HG02840 (cell line): Measurements from ENCODE around the gene RBM4B.

Experiments used
- ATAC-seq: cut with Tn5 transposase; IDR thresholded peaks from one replicate; pipeline ENCODE4 v1.9.1; 2021; ENCODE audit warnings: mild to moderate bottlenecking, moderate library complexity, moderate number of reproducible peaks; ENCODE audit not compliant: unreplicated experiment, low FRiP score

Gene RBM4B

DNA sequence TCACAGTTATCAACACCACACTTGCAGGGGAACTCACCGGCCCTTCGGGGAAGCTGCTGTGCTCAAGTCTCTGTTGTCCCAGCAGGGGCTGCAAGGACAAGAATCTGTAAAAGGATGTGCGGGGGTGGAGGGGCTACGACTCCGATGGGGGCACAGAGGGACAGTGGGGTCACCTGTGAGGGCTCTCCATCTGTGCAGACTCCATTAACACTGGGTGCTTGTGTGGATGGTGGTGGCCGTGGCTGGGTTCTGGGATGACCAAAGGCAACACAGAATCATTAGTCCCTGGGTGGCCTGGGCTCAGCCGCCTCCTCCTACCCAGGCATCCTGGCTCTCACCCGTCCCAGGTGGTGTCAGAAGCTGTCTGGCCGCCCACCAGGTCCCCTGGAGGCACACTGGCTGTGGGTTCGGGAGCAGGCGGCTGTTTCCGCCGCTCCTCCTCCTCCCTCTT, 10.2 kb upstream of the RBM4B start:
- ATAC-seq, result no peak

DNA sequence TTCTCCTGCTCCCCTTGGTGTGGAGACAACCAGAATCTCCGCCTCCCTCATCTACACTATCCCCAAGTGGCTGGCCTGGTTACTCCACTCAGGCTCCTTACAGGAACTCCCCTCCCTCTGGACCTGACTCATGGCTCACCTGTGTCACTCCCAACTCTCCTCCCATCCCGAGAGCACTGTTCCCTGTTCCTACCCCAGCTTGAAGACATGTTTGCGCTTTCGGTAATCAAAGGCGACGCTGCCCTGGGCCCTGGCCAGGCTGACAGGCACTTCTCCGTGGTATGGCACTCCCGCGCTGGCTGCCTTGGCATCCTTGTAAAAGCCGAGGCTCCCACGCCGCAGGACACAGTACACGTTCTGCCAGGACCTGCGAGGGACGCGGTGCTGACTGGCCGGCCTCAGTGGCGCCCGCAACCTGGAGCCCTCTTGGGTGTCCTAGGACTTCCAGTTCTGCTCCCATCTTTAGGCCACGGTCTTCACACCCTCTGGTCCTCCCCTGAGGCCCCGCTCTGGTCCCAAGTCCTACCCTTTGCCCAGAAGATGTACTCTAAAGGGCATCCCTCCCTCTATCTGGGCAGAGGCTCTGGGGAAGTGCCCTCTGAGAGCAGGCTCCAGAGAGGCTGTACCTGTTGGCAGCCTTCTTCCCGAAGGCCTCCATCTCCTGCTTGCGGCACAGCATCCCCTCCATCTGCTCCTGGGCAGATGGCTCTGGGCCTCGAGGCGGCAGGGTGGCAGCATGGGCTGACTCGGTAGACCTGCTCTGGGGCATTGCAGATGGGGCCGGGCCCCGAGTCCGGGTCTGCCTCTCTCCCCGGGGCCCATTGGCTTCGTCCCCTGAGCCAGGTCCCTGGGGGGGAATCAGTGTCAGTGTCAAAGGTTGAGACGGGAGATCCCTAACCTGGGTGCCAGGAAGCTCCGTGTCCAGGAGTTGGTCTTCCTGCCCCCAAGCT, 9.4 kb upstream of the RBM4B start:
- ATAC-seq, result no peak

DNA sequence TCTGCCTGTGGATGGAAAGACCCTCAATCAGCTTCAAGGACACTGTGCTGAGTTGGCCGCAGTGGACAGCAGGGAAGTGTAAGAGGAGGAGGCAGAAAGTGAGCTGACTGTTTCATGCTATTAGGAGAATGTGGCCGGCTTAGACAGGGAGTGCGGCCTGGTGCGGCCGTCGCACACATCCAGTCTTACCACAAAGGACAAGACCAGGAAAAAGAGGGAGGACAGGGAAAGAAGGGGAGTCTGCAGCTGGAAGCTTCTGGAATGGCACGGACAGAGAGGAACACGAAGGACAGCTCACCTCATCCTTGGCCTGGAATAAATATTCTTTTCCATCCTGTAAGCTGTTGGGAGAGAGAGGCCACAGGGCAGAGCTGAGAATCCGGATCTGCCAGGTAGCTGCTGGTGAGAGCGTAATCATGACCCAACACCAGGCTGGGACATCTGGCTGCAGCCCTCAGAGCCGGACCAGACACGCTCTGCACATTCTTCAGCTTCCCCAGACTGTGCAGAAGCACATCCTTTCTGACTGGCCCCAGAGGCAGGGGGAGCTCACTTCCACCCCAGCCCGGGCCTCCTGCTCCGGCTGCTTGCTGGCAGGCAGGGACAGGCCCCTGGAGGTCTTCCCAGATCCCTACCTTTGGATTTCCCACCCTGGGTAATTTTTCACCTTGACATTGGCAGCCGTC, 8.6 kb upstream of the RBM4B start:
- no peak for ATAC-seq

DNA sequence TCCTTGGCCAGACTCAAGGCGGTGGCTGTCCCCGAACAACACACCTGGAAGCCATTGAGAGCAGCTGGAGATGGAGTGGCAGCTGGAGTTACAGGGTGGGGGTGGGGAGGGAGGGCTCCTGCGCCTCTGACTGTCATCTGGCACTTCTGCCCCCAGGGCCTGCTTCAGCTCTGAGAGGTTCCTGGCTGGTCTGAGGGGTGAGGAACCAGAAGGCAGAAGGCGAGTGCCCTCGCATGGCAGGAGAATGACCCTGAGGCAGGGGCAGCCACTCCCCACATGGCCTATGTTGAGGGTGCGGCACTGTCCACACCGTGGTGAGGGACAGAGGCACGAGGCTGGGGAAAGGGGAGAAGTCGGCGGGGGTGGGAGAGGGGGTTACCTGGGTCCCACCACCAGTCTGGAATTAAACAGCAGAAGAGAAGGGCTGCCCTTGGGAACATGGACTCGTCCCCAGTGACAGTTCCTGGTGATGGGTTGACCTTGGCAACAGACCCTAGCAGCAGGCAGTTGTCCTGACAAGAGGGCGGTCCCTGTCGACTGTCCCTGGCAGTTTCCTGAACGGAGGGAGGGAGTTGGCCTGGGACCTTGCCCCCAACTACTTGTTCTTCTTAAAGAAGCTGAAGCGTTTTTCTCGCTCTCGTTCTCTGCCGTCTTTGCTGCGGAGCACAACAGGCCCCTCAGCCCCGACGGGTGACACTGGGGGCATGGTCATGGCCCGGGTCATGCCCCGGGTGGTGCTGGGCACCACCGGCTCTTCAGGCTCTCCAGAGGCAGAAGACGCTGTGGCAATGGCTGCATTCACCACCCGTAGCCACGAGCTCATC, 7.8 kb upstream of the RBM4B start:
- no peak for ATAC-seq

DNA sequence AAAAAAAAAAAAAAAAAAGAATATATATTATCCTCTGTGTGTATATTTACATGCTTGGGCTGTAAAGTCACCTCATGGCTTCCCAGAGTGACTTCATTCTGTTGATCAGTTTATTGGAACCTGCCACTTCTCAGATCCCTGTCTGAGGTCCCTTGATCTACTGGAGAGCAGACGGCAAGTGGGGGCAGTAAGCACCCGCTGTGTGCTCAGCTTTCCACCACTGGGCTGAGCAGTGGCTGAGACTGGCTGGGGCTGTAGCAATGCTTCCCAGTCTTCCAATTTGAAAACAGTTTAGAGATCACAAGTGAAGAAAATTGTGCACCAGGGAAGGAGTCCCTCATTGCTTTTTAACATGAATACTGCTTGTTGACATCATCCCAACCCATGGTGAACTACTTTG, 6.9 kb upstream of the RBM4B start:
- no peak for ATAC-seq

DNA sequence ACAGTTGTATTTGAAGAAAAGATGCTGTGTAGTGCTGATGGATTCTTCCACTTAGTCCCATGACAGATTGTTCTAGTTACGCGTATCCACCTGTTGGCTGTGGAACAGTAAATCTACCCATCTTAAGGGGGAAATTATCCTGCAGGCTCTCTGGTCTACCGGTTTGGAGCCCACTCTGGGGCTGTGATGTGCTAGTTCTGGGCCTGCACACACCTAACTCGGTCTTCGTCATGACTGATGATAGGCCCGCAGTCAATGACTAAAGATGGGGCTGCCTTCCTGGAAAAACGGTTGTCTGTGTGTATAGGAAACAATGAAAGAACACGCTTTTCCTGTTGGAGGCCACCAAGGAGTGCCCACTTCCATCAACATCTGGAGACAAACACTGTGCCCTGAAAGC, 6.2 kb upstream of the RBM4B start:
- ATAC-seq, result no peak

DNA sequence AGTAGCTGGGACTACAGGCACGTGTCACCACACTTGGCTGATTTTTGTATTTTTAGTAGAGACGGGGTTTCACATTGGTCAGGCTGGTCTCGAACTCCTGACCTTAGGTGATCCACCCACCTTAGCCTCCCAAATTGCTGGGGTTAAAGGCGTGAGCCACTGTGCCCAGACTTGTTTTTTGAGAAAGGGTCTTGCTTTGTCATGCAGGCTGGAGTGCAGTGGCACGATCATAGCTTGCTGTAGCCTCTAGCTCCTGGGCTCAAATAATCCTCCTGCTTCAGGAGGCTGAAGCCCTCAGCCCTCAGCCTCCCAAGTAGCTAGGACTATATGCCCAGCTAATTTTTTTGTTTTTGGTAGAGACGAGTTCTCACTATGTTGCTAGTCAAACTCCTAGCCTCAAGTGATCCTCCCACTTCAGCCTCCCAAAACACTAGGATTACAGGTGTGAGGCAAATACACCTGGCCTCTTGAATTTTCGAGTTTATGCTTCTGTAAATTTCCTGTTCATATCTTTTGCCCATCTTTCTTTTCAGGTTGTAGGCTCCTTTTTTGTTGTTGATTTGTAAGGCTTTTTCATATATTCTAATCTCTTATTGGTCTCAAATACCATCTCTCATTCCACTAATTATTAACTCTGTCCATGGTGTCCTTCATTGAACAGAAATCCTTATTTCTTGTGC, 3.4 kb upstream of the RBM4B start:
- no peak for ATAC-seq

DNA sequence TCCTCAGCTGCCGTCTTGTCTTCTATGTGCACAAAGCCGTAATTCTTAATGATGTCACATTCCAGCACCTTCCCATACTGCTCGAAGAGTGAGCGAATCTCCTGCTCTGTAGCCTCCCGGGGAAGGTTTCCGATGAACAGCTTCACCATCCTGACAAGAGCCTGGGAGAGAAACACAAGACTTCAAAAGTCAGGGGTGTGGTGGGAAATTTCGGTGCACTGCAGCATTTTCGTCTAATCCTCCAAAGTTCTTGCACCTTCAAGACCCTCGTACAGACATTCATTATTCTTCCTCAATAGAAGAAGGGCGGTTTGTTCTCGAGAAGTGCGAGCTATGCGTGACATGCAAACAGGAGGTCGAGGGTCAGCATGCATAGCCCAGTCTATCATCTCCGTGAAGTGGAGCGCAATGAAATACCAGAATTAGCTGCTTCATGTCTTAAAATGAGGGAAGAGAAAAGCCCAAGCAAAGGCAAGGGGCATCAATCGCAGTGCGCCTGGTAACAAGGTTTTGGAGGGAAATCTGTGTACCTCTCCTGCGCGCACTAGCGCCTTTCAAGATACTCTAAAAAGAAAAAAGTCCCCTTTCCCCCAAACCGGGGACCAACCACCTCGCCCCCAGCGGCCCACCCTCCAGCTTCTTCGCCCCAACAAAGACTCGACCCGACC, 622 bp downstream of the RBM4B start:
- ATAC-seq, result no peak

DNA sequence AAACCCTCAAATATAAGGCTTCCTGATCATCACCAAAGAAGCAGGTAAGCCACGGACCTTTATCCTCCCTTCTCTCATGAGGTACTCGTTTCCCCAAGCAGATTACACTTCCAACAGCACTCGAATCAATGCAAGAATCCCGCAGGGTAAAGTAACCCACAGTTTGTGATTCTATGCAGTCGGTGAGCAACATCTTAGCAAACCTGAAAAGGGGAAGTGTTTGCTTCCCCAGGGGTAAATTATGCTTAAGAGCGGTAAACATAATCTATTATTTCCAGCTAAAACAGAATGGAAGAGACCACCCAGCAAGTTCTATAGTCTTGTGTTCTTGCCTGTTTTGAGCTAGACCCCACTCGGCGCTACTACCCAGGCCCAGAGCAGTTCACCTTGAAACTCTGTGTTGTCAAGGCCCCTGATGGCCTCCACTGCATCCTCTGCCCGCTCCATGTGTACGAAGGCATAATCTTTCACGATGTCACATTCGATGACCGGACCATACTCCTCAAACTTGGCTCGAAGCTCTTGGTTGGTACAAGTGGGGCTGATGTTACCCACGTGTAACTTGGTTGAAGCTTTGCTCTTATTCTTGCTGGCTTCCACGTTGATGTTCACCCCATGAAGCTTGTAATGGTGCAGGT, 1.3 kb downstream of the RBM4B start:
- ATAC-seq, result no peak

DNA sequence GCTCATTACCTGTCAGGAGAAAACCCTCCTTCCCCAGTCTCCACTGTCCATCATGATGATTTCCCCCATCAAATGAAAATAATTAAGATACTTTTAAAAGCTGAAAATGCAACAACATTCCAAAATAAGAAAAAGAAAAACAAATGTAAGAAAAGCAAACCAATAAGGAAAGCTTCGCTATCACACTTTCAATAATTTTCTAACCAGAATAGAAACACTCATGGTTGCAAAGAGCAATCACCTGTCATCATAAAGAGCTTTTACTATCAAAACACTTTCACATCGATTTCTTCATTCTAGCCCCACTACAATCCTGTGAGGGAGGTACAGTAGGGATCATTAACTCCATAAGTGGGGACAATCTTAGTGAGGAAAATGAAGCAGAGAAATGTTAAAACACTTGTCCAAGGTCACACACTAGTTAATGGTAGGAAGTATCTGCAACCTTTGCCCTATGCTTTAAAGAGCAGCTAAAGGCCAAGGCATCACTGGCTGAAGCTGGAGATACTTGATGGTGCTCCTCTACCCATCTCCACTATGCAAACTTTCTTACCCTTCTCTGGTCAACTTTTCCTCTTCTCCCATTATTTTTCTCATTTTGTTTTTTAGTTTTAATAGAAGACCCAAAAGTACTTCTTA, 2.6 kb downstream of the RBM4B start:
- ATAC-seq, result no peak

DNA sequence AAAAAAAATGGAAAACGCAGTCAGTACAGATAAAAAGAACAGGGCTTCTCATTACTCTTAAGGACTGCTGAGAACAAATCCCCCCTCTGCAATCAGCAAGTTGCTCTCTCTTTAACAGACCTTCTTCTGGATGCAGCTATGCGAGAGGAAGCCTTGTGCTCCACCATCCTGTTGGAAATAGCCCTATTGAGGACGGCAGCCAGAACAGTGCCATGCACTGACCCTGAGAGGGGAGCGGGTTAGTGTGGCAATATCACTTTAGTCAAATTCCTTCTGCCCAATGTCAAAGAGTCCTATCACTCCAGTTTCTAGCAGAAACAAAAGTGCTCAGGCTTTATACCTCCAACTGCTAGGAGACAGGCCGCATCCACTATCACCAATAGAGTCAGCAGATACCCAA, 6.9 kb downstream of the RBM4B start:
- no peak for ATAC-seq

DNA sequence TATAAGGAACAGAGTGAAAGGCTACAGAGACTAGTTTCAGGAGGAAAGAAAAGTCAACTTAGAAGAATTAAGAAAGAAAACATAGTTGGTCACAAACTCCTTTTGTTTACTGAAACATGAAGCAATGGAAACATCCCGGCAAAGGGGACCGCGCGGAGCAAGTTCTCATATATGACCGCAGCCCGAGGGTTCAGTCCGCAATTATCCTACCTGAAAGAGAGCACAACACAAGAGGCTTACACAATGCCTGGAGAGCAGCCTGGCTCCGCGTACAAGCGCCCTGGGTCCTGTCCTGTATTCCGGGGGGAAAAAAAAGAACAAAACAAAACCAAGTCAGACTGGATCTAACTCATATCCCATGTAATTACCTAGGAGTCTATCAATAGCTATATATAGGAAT, 12.3 kb downstream of the RBM4B start:
- ATAC-seq, result no peak

DNA sequence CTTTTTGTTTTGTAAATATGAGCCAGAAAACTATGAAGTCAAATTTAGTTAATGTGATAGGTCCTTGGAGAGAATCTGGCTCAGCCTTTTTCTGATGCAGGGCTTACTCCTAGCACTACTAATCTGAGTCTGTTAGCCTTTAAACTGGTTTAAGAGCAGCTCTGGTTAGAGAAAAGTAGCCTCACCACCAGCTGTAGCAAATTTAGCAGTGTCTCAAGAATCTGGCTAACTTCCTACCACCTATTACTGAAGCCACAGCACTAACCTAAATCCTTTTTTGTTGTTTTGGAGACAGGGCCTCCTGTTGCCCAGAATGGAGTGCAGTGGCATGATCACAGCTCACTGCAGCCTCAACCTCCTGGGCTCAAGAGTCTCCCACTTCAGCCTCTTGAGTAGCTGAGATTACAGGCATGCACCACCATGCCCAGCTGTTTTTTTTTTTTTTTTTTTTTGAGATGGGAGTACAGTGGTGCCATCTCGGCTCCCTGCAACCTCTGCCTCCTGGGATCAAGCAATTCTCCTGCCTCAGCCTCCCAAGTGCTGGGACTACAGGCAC, 13.9 kb downstream of the RBM4B start:
- ATAC-seq, result no peak

DNA sequence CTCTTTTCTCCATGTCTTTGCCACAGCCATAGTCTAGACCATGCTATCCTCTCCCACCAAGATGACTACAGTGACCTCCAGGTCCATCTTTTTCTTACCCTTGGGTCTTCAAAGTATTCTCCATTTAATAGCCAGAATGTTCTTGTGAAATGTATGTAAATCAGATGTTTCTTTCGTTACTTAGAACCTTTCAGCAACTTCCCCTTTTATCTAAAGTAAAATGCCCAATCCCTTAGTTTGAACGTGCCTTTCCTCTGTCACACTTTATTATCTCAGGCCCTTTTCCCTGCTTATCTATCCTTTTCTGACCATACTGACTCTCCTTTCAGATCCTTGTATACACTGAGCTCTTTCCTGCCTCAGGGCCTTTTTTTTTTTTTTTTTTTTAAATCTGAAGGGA, 17.9 kb downstream of the RBM4B start:
- no peak for ATAC-seq

DNA sequence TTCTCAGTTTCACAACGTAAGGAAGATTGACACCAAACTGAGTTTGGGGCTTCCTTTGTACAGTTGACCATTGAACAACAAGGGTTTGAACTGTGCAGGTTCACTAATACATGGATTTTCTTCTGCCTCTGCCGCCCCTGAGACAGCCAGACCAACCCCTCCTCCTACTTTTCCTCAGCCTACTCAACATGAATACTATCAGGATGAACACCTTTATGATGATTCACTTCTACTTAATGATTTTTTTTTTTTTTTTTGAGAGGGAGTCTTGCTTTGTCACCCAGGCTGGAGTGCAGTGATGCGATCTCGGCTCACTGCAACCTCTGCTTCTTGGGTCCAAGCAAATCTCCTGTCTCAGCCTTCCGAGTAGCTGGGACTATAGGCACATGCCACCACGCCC, 24.6 kb downstream of the RBM4B start:
- ATAC-seq, result no peak

DNA sequence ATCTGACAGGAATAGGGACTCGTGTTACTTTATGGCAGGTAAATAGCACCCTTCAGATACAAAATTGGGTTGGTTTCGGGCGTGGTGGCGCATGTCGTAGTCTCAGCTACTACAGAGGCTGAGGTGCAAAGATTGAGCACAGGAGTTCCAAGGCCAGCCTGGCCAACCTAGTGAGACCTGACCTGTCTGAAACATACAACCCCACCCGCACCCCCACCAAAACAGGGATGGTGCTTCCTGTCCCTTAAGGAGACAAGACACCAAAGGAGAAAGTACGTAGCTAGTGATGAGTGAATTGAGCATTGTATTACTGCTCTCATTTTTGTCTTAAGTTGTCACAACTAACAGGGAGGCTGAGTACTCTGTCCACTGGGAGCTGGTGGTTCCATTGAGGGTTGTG, 25.0 kb downstream of the RBM4B start:
- no peak for ATAC-seq

DNA sequence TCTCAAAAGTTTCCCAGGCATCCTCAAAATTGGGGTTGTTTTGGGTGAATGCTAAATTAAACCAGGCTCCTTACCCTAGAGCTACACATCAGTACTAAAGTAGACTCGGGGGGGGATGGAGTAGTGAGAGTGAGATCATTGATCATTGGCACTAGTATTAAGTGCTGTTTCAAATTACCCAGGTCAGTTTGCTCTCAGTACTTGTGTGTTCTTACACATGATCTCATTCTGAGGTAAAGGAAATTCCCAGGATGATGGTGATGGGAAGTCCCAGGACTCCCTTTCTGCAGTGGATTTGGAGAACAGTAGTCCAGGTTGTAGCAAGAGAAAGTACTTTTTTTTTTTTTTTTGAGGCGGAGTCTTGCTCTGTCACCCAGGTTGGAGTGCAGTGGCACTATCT, 26.7 kb downstream of the RBM4B start:
- no peak for ATAC-seq

DNA sequence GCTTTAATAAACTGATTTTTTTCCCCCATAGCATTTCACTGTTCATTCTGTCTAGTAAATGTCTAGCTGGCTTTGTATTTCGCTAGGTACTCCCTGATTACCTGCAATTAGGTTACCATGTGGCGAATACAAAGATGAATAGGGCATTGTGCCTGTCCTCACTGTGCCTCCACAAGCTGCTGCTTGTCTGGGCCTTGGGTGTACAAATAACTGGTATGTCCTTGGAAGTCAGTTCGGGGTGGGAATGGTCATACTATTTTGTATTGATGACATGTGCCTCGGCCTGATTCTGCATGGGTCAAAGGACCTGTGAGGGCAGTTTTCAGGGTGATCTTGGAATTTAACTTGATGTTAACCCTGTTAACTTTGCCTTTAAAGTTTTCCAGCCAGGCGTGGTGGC, 27.8 kb downstream of the RBM4B start:
- no peak for ATAC-seq

DNA sequence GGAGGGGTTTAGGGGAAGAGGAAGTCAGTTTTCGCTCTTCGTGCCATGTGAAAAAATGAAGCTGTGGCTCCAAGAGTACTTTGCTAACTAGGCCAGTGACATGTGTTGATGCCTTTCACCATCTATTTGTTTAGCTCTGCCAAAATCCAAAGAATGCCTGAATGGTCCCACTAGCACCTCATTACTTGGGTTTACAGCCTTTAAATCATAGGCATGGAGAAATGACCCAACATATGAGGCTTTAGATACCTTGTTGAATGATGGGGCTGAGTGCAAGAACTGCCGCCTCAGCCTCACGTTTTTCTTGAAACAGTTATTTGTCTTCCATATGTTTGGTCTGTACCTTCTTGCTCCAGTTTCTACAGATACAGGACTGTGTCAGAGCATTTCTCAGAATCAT, 30.9 kb downstream of the RBM4B start:
- ATAC-seq, result no peak
